Stimulated activated naive CD4-positive, alpha-beta T cell (primary cell): Measurements from ENCODE around the gene TEK.
"Not testable (repeated sequence)": the region's sequence is repeated elsewhere in the genome, so short reads cannot be mapped to it uniquely, and the experiment has no call there.

Experiments used
- DNase-seq, 6 experiments: peaks; one replicate each; lab custom pipeline; 2025; lab: John Stamatoyannopoulos, UW

The TEK gene

DNA sequence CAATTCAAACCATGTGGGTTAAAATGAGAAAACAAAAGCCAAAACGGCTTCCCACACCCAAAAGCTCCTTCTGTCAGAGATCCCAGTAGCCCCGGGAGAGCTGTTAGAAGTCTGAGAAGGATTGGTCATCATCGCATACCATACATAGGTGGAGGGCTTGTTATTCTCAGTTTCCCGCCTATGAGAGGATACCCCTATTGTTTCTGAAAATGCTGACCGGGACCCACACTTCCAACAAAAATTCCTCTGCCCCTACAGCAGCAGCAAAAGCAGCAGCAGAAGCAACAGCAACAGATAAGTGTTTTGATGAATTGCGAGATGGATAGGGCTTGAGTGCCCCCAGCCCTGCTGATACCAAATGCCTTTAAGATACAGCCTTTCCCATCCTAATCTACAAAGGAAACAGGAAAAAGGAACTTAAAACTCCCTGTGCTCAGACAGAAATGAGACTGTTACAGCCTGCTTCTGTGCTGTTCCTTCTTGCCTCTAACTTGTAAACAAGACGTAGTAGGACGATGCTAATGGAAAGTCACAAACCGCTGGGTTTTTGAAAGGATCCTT lies at the start of gene TEK:
TEK (plus strand) TSS at position 245 of the 561 bp plus-strand sequence. CDS start 366 bp downstream, outside the sequence.
- DNase-seq: no peak

DNA sequence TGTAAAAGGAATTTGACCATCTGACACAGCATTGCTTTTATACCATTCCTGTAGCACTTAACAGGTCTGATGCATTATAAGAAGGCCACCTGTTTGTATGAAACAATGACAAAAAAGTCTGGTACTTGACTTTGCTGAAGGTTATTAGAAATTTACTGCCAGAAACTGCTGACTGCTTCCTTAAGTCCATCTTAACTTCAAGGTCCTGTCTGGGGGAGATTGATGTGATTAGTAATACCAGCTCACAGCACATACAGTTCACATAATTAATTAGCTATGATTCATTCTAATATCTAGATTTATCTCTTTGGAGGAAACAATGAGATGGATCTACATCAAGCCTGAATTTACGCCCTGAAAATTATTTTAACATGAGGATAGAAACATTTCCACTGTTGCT lies 49.6 kb upstream of the TEK start:
- no peak for DNase-seq

DNA sequence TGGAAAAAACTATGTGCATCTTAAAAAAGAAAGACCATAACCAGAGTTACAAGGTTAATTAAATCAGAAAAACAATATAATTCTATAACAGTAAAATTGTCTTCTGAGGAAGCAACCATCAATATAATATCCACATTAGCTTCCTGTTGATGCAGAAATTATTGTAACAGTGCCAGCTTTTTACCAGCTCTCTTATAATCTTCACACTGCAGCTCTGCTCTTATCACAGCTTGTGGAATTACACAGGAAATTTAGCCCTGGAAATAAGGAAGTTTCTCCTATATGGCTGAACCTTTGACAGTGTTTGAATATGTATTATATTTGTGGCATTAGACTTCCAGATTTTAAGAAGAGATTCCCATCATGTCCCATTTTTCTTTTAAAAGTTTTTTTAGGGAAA lies 49.1 kb upstream of the TEK start:
- DNase-seq: no peak

GRCh38 chr9:27065288-27065687 lies 43.7 kb upstream of the TEK start:
- DNase-seq: no peak

DNA sequence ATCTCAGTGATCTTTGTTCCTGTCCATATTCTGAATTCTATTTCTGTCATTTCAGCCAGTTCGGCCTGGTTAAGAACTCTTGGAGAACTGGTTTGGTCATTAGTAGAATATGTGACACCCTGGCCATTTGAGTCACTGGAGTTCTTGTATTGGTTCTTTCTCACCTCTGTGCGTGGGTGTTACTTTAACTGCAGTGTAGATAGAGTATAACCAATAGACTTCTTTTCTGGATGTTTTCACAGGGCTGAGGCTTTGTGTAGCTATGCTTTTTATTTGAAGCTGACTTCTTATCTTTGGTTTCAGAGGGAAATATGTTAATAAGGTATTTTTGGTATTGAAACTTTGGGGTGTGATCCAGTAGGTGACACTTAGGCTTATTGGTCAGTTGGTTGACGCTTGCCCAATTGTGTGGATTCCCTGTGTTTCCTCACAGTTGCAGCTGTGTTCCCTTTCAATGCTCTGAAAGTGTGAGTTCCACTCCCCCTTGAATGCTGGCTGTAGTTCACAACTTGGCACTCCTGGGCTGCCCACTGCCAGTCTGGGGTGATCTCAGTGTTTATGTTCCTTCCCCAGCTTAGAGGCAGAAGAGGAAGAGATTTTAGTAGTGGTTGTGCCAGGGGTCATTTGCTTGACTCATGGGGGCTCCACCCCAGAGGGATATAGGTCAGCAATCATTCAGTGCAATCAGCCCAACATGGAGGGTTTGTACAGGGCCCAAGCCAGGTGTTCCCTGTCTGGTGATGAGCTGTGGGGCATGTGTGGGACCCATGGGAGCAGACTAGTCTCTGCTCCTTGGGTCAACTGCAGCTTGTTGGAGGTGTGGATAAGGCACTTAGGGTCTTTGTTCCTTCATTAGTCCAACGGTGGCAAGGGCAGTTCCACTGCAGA lies 34.9 kb upstream of the TEK start:
- DNase-seq: no peak

DNA sequence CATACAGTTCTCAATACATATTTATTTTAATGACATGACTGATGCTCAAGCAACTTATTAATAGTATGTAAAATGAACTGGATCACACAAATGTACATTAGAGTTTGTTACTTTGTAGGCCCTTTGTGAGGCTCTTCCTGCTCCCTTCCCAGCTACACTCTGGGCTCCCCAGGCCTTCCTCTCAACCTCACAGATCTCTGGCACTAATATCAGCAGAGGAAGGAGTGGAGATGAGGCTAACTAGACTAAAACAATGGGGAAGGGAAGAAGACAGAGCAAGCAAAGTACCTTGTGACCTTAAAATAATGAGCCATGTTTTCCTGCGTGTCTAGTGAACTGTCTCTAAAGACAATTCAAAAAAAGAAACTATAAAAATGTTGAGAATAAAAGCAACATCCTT lies 30.3 kb upstream of the TEK start:
- no peak for DNase-seq

GRCh38 chr9:27085456-27085855 lies 23.6 kb upstream of the TEK start:
- DNase-seq: no peak

- no peak for DNase-seq
These were observed 22.0 kb upstream of the TEK start for GRCh38 chr9:27086818-27087680.

GRCh38 chr9:27088981-27089380 lies 20.0 kb upstream of the TEK start:
- DNase-seq: no peak

DNA sequence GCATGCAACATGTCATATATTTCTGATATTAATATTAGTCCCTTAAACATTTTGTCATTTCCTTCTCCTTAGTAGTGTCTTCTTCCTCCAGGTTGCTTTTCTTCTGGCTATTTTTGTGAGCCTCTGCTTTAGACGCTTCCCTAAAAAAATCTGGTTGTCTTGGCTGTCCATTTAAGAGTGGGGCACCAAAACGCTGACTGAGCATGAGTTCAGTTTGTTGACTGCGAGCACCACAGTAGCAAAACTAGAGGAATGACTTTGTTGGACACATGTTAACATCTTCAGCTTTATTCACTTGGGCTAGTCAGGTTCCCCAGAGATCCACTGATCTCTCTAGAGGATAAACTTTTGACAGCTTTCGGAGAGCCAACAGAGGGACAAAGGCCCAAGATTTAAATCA lies 19.3 kb upstream of the TEK start:
- DNase-seq: no peak

GRCh38 chr9:27090231-27090630 lies 18.8 kb upstream of the TEK start:
- no peak for DNase-seq

- DNase-seq: no peak
These were observed 18.3 kb upstream of the TEK start for GRCh38 chr9:27090711-27091110.

DNA sequence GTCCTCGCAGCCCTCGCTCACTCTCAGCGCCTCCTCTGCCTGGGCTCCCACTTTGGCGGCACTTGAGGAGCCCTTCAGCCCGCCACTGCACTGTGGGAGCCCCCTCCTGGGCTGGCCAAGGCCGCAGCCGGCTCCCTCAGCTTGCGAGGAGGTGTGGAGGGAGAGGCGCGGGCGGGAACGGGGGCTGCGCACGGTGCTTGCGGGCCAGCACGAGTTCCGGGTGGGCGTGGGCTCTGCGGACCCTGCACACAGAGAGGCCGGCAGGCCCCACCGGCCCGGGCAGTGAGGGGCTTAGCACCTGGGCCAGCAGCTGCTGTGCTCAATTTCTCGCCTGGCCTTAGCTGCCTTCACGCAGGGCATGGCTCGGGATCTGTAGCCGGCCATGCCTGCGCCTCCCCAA lies 16.5 kb upstream of the TEK start:
- not testable (repeated sequence) for DNase-seq

DNA sequence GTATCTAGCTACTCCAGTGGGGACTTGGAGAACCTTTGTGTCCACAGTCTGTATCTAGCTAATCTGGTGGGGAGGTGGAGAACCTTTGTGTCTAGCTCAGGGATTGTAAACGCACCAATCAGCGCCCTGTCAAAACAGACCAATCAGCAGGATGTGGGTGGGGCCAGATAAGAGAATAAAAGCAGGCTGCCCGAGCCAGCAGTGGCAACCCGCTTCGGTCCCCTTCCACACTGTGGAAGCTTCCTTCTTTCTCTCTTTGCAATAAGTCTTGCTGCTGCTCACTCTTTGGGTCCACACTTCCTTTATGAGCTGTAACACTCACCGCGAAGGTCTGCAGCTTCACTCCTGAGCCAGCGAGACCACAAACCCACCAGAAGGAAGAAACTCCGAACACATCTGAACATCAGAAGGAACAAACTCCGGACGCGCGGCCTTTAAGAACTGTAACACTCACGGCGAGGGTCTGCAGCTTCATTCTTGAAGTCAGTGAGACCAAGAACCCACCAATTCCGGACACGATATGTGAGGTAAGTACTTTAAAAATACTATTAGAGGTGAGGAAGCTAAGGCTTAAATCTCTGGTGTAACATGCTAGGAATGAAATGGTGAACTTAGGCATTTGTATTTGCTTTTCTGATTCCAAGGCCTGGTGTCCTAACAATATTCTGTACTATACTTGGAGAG lies 15.5 kb upstream of the TEK start:
- DNase-seq: not testable (repeated sequence)

DNA sequence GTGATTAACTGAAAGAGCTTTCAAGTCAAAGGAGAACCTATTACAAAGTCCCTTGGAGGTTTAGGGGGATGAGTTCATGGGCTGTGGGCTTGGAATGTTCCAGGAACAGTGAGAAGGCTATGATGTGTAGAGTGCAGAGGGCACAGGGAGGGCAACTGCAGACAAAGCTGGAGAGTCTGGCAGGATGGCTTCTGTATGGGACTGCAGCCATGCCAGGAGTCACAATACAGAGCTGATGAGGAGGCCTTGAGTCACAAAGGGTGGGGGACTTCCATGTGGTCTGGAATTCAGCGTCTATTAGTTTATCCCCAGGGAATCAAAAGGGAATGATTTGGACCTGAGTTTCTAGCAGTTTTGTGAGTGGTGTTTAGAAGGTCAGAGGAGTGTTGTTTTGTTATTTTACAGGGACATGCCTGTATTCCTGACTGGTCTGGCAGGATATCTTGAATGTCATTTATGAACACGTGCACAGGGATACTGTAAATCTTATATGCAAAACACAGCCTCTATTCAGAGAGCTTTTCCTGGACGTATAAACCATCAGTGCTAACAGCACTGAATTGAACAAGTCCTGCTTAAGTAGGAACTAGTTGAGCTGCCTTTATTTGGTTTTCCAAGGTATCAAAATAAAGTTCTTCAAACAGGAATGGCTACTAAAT lies 14.3 kb upstream of the TEK start:
- DNase-seq: no peak

GRCh38 chr9:27107241-27107640 lies 1.8 kb upstream of the TEK start:
- DNase-seq: no peak

DNA sequence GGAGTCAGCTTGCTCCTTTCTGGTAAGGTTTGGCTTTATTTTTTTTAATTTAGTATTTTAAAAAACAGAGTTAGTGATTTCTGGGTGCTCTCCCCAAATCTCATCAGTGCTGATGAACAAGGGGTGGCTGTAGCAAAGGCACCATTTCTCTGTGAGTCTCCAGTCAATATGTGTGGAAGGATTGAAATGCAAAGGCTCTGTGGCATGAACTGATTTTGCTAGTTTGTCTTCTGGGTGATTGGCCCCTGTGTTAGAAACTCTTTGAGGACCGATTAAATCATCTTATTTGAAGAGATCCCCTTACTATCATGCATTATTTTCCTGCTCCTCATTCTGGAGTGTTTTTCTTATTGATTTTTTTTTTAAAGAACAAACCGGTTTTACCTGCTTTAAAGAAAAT lies 596 bp downstream of the TEK start:
- no peak for DNase-seq

- no peak for DNase-seq
These were observed 1.2 kb downstream of the TEK start for GRCh38 chr9:27110181-27110580.

DNA sequence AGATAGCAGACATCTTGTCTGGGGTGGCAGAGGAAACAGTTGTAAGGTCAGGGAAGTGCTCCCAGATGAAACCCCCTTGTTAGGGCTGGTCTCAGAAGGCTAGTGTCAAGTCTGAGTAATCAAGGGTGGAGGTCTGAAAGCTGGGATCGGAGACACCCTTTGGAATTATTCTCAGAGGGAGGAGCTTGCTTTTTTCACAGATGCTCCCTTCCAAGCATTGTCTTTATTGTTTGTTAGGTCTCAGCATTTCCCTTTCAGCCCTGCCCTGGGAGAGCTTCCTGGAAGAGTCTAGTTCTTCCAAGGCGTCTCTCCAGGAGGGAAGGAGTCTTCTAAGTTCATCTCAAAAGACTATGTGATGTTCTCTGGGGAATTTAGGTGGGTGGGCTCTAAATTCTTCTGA lies 3.2 kb downstream of the TEK start:
- DNase-seq: no peak

DNA sequence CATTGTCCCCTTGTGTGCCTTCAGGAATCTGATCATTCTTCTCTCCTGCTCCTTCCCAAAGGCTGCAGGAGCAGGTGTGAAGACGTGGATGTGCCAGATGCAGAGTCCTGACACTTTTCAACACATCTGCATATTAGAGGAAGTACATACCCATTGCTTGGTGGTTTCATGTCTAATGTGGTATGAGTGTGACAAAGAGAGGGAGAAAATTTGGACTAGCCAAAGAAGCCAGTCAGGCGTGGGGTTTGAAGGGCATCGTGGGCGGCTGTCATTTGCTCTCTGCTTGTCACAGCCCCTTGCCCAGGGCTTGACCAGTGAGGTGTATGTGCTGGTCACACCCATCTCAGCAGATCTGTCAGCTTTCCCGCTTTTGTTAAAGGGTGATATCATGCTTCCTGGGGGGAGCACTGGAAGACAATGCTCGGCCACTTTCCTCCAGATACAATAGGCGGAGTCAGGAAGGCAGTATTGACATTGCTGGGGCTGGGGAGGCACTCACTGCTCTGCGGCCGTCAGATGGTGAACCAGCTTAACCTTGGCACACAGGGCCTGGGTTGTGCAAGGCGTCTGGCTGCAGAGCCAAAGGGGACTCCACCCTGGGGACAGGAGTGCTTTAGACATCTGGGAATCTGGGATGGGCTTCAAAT lies 8.6 kb downstream of the TEK start:
- DNase-seq: peak in 1 of 6 experiments; percentile 0

DNA sequence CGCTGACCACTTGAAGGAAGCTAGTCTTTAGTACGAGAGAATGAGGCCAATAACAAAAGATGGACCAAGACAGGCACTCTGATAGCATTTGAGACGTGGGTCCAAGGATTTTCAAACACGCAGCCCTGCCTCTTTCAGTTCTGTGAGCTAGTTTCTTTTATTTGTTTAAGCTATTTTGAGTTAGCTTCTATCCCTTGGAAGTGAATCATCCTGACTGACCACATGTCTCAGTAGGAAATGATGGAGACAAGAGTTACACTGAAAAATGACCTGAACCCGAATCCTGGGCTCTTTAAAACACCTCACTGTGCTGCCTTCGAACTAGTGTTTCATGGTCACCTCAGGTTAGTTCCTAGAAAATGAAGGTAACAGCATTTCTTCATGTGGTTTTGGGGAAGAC lies 9.9 kb downstream of the TEK start:
- no peak for DNase-seq
